Epithelial cell of proximal tubule (primary cell): ENCODE results near the gene UPK1A. TPM values are rescaled to one million over a fixed set of nuclear protein-coding genes. Genes with fewer than 3 reads are reported as not detected.

Experiments used
- DNase-seq: peaks from one replicate; pipeline ENCODE4 v3.0.0-alpha.2; 2011; ENCODE audit warnings: low read depth
- H3K4me3 ChIP-seq: 2 replicates; pipeline ENCODE4 v1.5.1; 2011; ENCODE audit warnings: low read depth, mild to moderate bottlenecking, low read length
- CTCF ChIP-seq: conservative IDR thresholded peaks from 2 replicates; pipeline ENCODE4 v1.5.1; 2012; ENCODE audit warnings: low read depth, mild to moderate bottlenecking, low read length
- total RNA-seq: library from RNA; depleted of rRNA; stranded (reverse); fragments of >200 nt; gene quantifications from 2 replicates; pipeline ENCODE4 v1.2.3, GENCODE V29; 2015

UPK1A gene
- total RNA-seq, 1 donor from 2014 or later = not detected

DNA sequence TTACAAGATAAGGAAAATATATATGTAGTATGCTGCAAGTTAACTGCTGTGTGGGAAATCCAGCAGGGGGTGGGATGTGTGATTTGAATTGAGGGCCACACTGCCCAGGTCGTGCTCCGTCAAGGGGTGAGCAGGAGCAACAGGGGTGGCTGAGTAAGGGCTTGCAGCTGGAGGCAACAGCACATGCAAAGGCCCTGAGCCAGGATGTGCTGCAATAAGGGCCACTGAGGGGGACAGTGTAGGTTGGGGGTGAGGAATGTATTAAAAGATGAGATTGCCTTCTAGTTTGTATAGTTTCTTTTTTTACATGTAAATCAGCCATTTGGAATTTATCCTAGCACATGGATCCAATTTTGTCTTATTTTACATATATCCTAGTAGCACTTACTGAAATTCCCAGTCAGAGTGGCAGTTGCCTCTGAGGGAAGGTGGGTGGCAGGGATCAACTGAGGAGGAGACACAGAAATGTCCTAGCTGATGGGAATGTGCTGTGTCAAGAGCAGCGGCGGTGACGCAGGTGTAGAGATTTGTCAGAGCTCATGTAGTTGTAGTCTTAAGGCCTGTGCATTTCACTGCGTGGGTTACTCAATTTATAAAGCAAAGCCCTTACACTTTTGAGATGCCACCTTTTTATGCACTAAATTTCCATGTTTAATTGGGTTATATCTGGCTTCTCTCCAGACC lies 42.8 kb upstream of the UPK1A start:
- TF ChIP-seq CTCF = no peak
- no peak overlapping the region for H3K4me3 ChIP-seq
- DNase-seq = no peak

GRCh38 chr19:35628264-35628564 lies 38.1 kb upstream of the UPK1A start:
- TF ChIP-seq CTCF = no peak
- DNase-seq = no peak
- peak overlapping the region; percentile 100 for H3K4me3 ChIP-seq

- peak; percentile 87 for DNase-seq
- no peak for TF ChIP-seq CTCF
- peak within 1 kb of the TSS; percentile 100 for H3K4me3 ChIP-seq
These were observed 37.6 kb upstream of the UPK1A start, which contains the start of gene RBM42 for GRCh38 chr19:35628565-35629331. RBM42 (plus strand) TSS chr19:35629036; CDS start chr19:35629154, 118 bp downstream.

DNA sequence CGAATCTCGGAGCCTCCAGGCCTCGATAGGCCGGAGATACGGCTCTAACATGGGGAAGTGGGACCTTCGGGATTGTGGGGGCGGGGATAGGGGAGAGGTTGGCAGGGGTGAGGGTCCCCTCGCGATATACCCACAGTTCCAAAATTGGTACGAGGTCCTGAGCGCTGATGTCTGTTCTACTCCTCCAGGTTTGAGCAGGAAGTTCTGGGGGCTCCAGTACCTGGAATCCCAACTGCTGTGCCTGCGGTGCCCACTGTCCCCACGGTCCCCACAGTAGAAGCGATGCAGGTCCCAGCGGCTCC lies 37.0 kb upstream of the UPK1A start:
- TF ChIP-seq CTCF = no peak
- DNase-seq = no peak
- peak overlapping the region; percentile 100 for H3K4me3 ChIP-seq

DNA sequence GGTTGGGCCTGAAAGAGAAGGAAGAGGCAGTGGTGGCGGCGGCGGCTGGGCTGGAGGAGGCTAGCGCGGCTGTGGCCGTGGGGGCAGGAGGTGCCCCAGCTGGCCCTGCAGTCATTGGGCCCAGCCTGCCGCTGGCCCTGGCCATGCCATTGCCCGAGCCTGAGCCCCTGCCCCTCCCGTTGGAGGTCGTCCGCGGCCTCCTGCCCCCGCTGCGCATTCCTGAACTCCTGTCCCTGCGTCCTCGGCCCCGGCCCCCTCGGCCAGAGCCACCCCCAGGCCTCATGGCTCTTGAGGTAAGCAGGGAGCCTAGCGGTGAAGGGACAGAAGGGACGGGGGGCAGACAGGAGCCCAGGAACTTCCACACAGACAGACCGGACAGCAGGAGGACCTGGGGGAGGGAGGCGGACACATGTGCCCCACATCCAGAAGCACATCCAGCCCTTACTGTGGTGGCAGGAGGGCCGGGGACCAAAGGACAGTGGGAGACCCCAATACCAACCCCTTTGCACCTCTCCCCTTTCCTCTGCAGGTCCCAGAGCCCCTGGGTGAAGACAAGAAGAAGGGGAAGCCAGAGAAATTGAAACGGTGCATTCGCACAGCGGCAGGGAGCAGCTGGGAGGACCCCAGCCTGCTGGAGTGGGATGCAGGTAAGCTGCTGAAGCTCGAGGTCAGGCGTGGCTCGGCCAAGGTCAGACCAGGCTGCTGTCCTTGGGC lies 32.4 kb upstream of the UPK1A start:
- no peak overlapping the region for H3K4me3 ChIP-seq
- no peak for DNase-seq
- no peak for TF ChIP-seq CTCF

GRCh38 chr19:35636651-35637050 lies 29.7 kb upstream of the UPK1A start:
- no peak for TF ChIP-seq CTCF
- no peak overlapping the region for H3K4me3 ChIP-seq
- DNase-seq = no peak
